Astrocyte (in vitro differentiated cells and primary cell): ENCODE data around the gene CDK14.

Experiments
- CTCF ChIP-seq: IDR thresholded peaks from 2 replicates; pipeline ENCODE4 v1.5.1; 2011; ENCODE audit warnings: low read depth, mild to moderate bottlenecking, inconsistent platforms, low read length, moderate library complexity; ENCODE audit not compliant: insufficient read depth
- EZH2 ChIP-seq: IDR thresholded peaks from 2 replicates; pipeline ENCODE4 v1.6.1; 2012; ENCODE audit warnings: mild to moderate bottlenecking, low read length, inconsistent platforms; ENCODE audit not compliant: insufficient read depth

- no peak for TF ChIP-seq EZH2
- no peak for TF ChIP-seq CTCF
Observed at GRCh38 chr7:90843472-90843871, 247.4 kb downstream of the CDK14 start.
